Keratinocyte (primary cell): ENCODE data around the gene LRR1. TPM values are rescaled to one million over a fixed set of nuclear protein-coding genes. Genes with fewer than 3 reads are reported as not detected.

Experiments
- DNase-seq: peaks from one replicate; pipeline ENCODE4 v3.0.0-alpha.2; 2011; ENCODE audit warnings: low read depth, missing footprints, low spot score
- FAIRE-seq: peaks from 2 replicates; lab custom pipeline; 2011; peaks lifted over from hg19 to GRCh38; lab: Jason Lieb, UNC
- H2AFZ ChIP-seq: 2 replicates; pipeline ENCODE4 v1.6.0; 2012; ENCODE audit warnings: low read length, control low read depth, inconsistent platforms; ENCODE audit not compliant: control insufficient read depth
- H3K27ac ChIP-seq: 2 replicates; pipeline ENCODE4 v1.5.1; 2011; ENCODE audit warnings: low read length; ENCODE audit not compliant: control insufficient read depth, insufficient read depth
- H3K27me3 ChIP-seq: 3 replicates; pipeline ENCODE4 v1.6.0; 2011; ENCODE audit warnings: low read length; ENCODE audit not compliant: control insufficient read depth, insufficient read depth; ENCODE audit errors: extremely low read depth
- H3K36me3 ChIP-seq, 2 experiments: 2 replicates in 1 of 2; 3 replicates in 1 of 2; pipeline ENCODE4 v1.5.1; 2011; ENCODE audit warnings: low read length in 2 of 2, mild to moderate bottlenecking in 1 of 2; ENCODE audit not compliant: control insufficient read depth in 2 of 2, insufficient read depth in 2 of 2; ENCODE audit errors: extremely low read depth in 1 of 2
- H3K4me1 ChIP-seq: 3 replicates; pipeline ENCODE4 v1.5.1; 2011; ENCODE audit warnings: low read length; ENCODE audit not compliant: control insufficient read depth, insufficient read depth; ENCODE audit errors: extremely low read depth
- H3K4me2 ChIP-seq: 3 replicates; pipeline ENCODE4 v1.6.0; 2011; ENCODE audit warnings: low read depth, low read length; ENCODE audit not compliant: control insufficient read depth, insufficient read depth; ENCODE audit errors: extremely low read depth
- H3K4me3 ChIP-seq, 3 experiments: fragments of 200-600 bp in 1 of 3; sonication (generic) in 1 of 3; 2 replicates in 2 of 3; 3 replicates in 1 of 3; pipeline ENCODE4 v1.5.1; 2011 to 2016; ENCODE audit warnings: low read length in 3 of 3, mild to moderate bottlenecking in 3 of 3, control low read depth in 2 of 3, inconsistent platforms in 1 of 3, low read depth in 1 of 3, mixed read lengths in 1 of 3, mixed run types in 1 of 3, moderate library complexity in 1 of 3; ENCODE audit not compliant: control insufficient read depth in 2 of 3, insufficient read depth in 2 of 3; ENCODE audit errors: extremely low read depth in 1 of 3
- H3K79me2 ChIP-seq: 2 replicates; pipeline ENCODE4 v1.6.0; 2012; ENCODE audit warnings: low read length; ENCODE audit not compliant: control insufficient read depth, insufficient read depth
- H3K9ac ChIP-seq: 3 replicates; pipeline ENCODE4 v1.6.0; 2011; ENCODE audit warnings: low read length; ENCODE audit not compliant: control insufficient read depth, insufficient read depth; ENCODE audit errors: extremely low read depth
- H3K9me1 ChIP-seq: 3 replicates; pipeline ENCODE4 v1.6.0; 2011; ENCODE audit warnings: low read length; ENCODE audit not compliant: control insufficient read depth, insufficient read depth; ENCODE audit errors: extremely low read depth
- H3K9me3 ChIP-seq: 2 replicates; pipeline ENCODE4 v1.5.1; 2012; ENCODE audit warnings: low read depth, low read length; ENCODE audit not compliant: control insufficient read depth
- H4K20me1 ChIP-seq: 3 replicates; pipeline ENCODE4 v1.6.0; 2011; ENCODE audit warnings: low read length; ENCODE audit not compliant: control insufficient read depth, insufficient read depth; ENCODE audit errors: extremely low read depth
- EZH2 ChIP-seq: IDR thresholded peaks from one replicate; pipeline ENCODE4 v1.6.1; 2012; ENCODE audit warnings: inconsistent platforms, mild to moderate bottlenecking, low read length, moderate library complexity
- dilution Hi-C: fragments of 300-500 bp; cut with MboI; formaldehyde crosslinking; loops from one replicate; pipeline ENCODE4 v1.7.0; 2020; ENCODE audit warnings: low sequenced_read_pairs; ENCODE audit not compliant: extremely low pct_ligation_motif_present
- polyA plus RNA-seq, 5 experiments: library from polyadenylated mRNA; depleted of rRNA in 3 of 5; stranded (reverse) in 3 of 5; stranded (forward) in 1 of 5; unstranded in 1 of 5; fragments of >200 nt; gene quantifications; 1 replicate in 1 of 5; 2 replicates in 3 of 5; 3 replicates in 1 of 5; pipeline versions ENCODE4 v1.2.1 to v1.2.3, GENCODE V29; 2011 to 2012; ENCODE audit warnings: missing spikeins in 2 of 5, low read depth in 1 of 5, low replicate concordance in 1 of 5
- TF ChIP-seq, protein P1 (sequence below), 3 experiments: IDR thresholded peaks in 1 of 3; conservative IDR thresholded peaks in 1 of 3; optimal IDR thresholded peaks in 1 of 3; 2 replicates in 2 of 3; 3 replicates in 1 of 3; pipeline versions ENCODE3 to v1.5.1; 2011; ENCODE audit warnings: low read length in 3 of 3, mild to moderate bottlenecking in 3 of 3, moderate library complexity in 2 of 3, control low read depth in 1 of 3, inconsistent platforms in 1 of 3; ENCODE audit not compliant: insufficient read depth in 2 of 3; ENCODE audit errors: extremely low read depth in 1 of 3

LRR1 gene
- polyA plus RNA-seq, 1 donor (not counting 4 experiments of a cell fraction or from before 2014, with no cell fraction given), result 22.7 TPM

DNA sequence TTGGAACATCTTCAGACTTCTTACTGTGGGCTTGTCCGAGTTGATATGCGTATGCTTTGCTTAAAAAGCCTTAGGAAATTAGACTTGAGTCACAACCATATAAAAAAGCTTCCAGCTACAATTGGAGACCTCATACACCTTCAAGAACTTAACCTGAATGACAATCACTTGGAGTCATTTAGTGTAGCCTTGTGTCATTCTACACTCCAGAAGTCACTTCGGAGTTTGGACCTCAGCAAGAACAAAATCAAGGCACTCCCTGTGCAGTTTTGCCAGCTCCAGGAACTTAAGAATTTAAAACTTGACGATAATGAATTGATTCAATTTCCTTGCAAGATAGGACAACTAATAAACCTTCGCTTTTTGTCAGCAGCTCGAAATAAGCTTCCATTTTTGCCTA is 8.8 kb downstream of the LRR1 start:
- dilution Hi-C loops, result no loop called here
- H3K4me1 ChIP-seq, result no peaks in the 10 kb centered on the region
- DNase-seq, result no peak

DNA sequence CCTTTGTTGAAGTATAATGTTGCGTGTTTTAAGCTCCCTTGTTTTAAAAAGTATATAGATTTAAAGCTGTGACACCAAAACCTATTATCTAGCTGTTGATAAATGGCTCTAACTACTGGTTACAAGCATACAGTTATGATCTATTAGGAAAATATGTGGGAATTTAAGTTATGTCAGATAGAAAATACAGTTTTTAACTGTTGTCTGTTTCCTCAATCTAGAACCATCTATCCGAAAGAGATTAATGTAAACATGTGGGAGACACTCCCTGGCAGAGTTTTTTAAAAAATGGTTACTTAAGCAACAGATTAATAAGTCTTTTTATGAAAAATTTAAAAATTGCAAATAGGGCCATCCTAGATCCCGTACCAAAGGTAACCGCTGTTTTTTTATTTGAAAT is 13.5 kb downstream of the LRR1 start:
- dilution Hi-C loops, result no loop called here
- Histone ChIP-seq H4K20me1 (no peaks in the 10 kb centered on the region), H3K4me1 (peaks cover 5% of the 10 kb centered on the region), H3K9me3 (no peaks in the 10 kb centered on the region), H3K4me2 (no peak overlapping the region), H3K27me3 (no peaks in the 10 kb centered on the region), H3K9ac (no peak overlapping the region), H2AFZ (no peak overlapping the region), H3K79me2 (no peaks in the 10 kb centered on the region), H3K9me1 (no peaks in the 10 kb centered on the region), H3K27ac (no peak overlapping the region), H3K4me3 (no peak overlapping the region), H3K36me3 (peaks cover 0 to 8% of the 10 kb centered on the region in 2 experiments)
- TF ChIP-seq, protein P1, sequence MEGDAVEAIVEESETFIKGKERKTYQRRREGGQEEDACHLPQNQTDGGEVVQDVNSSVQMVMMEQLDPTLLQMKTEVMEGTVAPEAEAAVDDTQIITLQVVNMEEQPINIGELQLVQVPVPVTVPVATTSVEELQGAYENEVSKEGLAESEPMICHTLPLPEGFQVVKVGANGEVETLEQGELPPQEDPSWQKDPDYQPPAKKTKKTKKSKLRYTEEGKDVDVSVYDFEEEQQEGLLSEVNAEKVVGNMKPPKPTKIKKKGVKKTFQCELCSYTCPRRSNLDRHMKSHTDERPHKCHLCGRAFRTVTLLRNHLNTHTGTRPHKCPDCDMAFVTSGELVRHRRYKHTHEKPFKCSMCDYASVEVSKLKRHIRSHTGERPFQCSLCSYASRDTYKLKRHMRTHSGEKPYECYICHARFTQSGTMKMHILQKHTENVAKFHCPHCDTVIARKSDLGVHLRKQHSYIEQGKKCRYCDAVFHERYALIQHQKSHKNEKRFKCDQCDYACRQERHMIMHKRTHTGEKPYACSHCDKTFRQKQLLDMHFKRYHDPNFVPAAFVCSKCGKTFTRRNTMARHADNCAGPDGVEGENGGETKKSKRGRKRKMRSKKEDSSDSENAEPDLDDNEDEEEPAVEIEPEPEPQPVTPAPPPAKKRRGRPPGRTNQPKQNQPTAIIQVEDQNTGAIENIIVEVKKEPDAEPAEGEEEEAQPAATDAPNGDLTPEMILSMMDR (optimal IDR thresholded peaks at IDR 0.05 in 1 of 3, IDR thresholded peaks at IDR 0.05 in 1 of 3, conservative IDR thresholded peaks at IDR 0.05 in 1 of 3; ENCODE audit: extremely low read depth in 1 of 3, insufficient read depth in 2 of 3, low read length in 3 of 3), result no peak
- TF ChIP-seq EZH2, result no peak
- DNase-seq, result no peak
- FAIRE-seq, result no peak

More for the DNA sequence above, 8.8 kb downstream of the LRR1 start:
- H3K36me3 ChIP-seq, result peaks cover 2 to 14% of the 10 kb centered on the region in 2 experiments
- no peaks in the 10 kb centered on the region for H4K20me1 ChIP-seq
- no peak overlapping the region for H3K4me2 ChIP-seq
- no peaks in the 10 kb centered on the region for H3K79me2 ChIP-seq
- TF ChIP-seq EZH2, result no peak
- TF ChIP-seq, protein P1 (optimal IDR thresholded peaks at IDR 0.05 in 1 of 3, IDR thresholded peaks at IDR 0.05 in 1 of 3, conservative IDR thresholded peaks at IDR 0.05 in 1 of 3; ENCODE audit: extremely low read depth in 1 of 3, insufficient read depth in 2 of 3, low read length in 3 of 3), result no peak
- no peaks in the 10 kb centered on the region for H3K9me1 ChIP-seq
- FAIRE-seq, result no peak
- no peak overlapping the region for H3K27ac ChIP-seq
- no peaks in the 10 kb centered on the region for H3K27me3 ChIP-seq
- no peak overlapping the region for H3K9ac ChIP-seq
- H3K9me3 ChIP-seq, result no peaks in the 10 kb centered on the region
- no peak overlapping the region for H3K4me3 ChIP-seq
- no peak overlapping the region for H2AFZ ChIP-seq
